ENCODE data around the gene SLC9A7. TPM values are rescaled to one million over a fixed set of nuclear protein-coding genes. Genes with fewer than 3 reads are reported as not detected.

The SLC9A7 gene
- total RNA-seq, 1 experiment from 2014 or later: 26.9 TPM

DNA sequence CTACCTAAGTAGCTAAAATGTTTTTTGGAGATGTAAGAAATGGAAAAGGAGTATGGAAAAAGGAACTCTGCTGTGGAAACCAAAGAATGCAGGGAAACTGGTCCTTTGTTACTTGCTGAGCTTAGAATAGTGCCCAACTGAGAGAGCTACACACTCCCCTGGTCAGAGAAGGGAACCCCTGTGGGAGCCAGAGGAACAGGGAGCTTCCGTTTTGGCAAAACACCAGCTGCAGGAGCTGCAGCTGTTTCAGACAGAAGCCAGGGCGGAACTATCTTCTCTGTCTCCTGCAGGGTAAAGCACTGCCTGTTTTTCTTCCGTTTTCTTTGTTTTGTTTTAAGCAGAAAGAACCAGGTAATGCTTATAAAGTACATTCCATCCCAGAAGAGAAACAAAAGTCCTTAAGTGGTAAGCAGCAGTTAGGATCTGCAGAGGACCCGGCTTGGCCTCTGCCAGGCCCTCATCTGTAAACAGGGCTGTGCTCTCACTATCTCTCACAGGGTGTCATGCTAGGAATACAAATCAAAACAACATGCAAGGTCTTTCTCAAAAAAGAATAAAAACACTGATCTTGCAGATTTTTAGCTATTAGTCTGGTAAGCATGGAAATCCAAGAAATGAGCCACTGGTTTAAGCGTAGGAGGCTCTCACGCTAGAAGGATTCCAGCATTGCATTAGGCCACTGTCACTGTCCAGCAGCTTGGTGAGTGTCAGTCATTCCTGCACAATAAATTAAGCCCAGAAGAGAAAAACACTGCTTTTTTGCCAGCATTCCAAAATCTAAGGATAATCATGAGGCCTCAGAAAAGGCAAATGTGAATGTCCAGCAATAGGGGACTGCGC is 109.3 kb downstream of the SLC9A7 start:
- no peak for DNase-seq (ENCODE audit: low spot score)

DNA sequence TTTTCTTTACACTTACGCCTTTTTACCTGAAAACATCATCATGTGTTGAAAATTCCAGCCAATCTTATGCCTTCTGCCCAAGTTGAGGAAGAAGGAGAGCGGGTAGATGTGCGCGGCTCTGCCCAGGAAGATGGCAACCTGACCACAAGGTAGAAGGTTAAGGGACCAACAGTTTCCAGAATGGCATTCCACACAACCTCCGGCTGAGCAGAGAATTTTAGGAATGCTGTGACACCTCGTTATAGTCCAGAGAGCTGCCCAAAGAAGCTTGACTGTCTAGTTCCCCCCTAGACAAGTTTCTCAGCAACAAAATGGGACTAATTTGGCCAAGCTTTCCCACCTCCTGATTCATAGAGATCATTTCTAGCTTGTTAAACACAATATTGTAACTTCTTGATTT is 110.3 kb downstream of the SLC9A7 start:
- DNase-seq (ENCODE audit: low spot score): no peak

DNA sequence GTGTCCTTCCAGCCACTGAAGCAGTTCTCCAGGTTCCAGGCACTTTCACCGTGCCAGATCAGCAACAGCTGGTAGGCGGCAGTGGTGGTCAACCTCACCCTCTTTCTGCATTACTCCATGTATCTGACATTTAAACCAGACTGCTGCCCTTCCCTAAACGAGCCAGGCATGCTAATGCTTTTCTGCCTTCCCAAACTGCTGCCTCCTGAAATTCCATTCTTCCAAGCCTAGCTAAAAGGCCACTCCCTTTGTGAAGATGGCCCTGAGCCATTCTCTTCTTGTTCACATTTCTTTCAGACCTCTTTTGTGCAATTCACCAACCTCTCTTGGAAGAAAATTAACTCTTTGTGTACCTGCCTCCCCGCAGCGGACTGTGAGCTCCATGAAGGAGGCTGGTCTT is 111.7 kb downstream of the SLC9A7 start:
- no peak for DNase-seq (ENCODE audit: low spot score)

DNA sequence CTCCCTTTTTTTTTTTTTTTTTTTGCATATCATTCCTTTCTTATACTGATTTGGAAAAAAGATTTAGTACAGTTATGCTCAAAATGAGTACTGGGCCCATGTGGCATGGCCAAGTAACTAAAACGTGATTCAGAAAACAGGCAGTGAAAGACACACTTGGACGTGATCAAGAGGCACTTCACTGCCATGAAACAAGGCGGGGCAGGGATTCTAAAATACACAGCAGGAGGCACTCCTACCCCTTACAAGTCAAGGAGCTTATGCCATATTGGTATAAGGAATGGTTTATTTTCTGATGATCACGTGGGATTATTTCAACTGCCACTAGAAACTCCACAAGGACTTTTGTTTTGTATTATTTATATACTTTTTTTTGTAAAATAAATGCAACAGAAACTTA is 113.3 kb downstream of the SLC9A7 start:
- DNase-seq (ENCODE audit: low spot score): no peak

DNA sequence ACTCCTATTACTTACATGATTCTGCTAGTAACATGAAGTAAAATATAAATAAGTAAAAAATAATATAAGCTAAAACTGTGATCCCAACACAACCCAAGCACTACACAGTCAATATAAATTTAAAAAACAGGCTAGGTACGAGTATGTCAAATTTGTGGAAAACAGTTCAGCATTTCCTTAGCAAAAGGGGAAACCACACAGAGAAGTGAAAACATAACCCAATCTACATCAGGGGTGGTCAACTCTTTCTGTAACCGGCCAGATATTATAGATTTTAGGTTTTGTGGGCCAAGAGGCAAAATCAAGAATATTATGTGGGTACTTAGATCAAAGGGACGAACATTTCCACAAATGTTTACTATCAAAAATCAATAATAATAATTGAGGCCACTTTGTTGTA is 115.3 kb downstream of the SLC9A7 start:
- no peak for DNase-seq (ENCODE audit: low spot score)

DNA sequence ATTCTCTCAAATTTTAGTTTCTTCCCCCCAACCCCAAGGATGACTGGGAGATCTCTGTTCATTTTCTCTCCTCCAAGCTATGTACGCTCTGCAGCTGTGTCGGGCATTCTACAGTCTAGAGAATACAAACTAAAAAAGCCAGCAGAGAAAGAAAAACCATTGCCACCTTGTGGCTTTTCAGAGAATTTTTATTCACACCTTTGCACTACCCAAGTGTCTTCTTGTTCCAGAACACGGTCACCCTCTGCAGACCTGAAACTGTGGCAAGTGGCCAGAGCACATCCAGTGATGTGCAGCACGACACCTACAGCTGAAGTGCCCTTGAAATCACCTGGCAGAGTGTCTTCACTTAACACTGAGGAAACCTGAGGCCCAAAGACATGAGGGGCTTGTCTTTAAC is 116.8 kb downstream of the SLC9A7 start:
- peak; percentile 60 for DNase-seq (ENCODE audit: low spot score)

DNA sequence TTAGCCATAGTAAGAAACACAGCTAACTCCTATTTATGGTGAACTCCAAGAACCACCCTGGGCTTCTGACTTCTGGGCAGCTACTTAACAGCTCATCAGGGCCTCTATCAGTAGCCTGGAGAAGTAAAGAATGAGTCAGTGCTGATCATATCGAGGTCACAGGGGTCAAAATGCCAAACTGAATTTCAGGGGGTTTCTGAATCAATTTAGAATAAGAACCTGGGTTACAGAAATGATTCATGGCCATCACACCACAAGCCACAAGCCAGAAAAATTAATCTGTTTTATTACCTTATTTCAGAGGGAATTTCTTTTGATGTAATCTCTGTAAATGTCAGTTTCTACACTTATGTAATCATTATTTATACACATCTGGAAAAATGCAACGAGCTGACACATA is 121.0 kb downstream of the SLC9A7 start:
- no peak for DNase-seq (ENCODE audit: low spot score)

DNA sequence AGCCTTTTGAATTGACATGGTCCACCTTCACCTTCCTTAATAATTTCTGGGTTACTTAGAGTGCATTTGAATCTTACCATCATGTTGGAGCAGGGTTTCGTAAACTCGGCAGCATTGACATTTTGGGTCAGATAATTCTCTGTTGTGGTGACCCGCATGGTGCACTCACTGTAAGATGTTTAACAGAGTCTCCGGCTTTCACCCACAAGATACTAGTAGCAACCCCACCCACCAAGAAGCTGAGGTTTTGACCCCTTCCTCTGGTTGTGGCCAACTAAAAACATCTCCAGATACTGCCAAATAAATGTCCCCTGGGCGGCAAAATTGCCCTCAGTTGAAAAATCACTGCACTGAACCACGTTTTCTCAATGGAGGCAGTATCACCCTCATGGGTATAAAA is 122.7 kb downstream of the SLC9A7 start:
- DNase-seq (ENCODE audit: low spot score): no peak

DNA sequence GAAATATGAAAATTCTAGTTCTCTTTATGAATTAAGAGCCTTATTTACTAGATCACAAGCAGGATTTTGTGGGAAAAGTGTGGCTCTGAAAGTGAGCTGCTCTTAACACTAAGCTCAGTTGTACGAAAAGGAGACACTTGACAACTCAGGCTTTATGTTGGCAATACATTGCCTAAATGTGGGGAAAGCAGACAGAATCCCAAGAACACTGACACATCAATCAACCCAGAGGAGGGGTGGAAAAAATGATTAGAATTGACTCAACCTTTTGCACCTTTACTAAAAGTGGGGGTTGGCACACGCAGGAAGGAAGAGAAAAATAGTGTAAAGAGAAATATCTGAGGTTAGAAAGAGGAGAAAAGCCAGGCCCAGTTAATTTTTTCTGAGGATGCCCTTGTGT is 123.7 kb downstream of the SLC9A7 start:
- DNase-seq (ENCODE audit: low spot score): no peak

DNA sequence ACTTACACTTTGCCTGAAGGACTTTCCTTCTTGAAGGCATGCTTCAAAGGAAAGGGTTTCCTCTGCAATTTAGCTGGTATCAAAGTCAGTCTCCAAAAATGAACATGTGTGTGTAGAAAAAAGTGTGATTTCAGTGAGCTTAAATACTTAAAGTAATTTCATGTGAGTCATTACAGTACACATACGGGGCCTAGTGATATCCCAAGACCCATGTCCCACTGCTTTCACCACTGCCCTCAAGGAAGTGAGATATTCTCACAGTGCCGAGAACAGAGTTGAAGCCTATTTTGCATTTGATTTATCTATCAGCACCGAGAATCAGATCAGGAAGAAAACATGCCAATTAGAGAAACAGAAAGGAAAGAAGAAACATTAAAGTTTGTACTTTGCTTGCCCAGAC is 124.3 kb downstream of the SLC9A7 start:
- DNase-seq (ENCODE audit: low spot score): no peak

DNA sequence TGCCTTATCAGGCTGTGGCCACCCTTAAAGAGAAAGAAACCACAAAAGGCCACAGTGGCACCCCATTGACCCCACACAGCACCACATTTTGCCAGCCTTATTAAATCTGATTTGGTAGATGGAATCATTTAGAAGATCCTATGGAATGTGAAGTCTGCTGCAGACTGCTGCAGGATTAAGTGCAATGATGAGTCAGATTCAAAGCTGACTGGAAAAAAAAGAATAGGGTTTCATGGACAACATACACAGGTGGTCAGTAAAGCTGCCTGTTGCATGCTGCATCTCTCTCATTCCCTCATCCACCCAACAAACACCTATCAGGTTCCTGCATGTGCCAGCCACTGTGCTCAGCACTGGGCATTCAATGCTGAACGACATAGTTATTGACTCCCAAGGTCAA is 128.8 kb downstream of the SLC9A7 start:
- no peak for DNase-seq (ENCODE audit: low spot score)

DNA sequence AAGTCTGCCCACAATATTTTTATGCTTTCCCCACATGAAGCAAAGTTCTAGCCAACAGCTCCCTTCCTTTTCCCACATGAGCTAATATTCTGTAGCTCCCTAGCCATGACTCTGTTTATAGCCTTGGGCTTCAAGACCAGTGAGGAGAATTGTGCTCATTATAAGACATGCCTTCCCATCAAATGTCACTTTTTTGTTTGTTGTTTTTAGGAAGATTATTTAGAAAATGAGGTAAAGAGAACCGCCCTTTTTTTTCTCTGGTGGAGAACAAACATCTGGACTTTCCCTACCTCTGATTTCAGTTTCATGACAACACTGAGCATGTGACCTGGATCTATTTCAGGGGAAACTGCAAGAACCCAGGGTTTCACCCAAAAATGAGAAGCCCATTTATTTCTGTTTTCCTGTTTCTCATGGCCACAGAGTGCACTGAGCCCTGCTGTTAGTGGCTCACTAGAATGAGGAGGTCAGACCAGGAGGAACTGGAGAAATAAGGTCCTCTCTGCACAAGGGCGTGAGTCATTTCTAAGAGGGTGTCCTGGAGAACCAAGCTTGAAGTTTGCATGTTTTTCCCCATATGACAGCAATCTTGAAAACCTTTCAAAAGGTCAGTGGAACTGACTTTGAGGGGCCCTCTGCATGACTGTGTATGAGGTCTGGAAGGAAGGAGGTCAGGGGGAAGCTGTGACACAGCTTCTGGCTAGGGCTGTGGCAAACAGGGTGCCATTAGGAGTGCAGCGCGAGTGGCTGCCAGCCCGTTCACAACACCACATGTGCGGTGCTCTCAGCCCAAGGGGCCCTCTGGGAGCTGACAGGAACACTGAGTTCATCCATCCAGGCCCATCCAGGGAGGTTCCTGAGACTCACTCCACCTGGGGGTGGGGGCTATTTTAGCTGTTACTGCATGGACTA is 130.2 kb downstream of the SLC9A7 start:
- DNase-seq (ENCODE audit: low spot score): no peak

DNA sequence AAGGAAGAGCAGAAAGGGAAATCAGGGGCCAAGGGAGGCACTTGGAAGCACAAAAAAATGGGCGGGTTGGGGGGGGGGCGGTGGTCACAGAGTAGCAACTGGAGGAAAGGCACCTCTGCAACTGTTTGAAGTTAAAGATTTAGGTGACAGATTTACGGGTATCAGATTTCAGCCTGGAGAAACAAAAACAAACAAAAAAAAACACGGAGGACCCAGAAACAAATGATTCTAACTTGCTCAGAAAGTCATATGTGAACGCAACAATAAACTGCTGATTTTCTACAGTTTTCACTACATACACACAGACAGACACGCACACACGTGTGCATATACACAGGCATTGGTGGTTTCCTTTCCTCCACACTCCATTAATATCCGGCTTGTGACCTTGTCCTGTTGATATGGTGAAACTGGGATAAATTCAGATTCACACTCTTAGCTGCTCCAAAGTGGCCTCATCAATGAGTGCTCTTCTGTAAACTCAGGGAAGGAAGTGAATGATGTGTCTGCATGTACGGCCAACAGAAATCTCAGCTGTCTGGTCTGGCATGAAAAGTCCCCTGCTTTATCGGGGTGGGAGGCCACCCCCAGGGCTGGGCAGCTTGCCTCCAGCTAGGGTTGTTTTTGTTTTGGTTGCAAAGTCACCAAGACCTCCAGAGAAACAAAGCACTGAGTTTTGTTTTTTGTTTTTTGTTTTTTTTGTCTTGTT is 131.1 kb downstream of the SLC9A7 start:
- DNase-seq (ENCODE audit: low spot score): no peak

DNA sequence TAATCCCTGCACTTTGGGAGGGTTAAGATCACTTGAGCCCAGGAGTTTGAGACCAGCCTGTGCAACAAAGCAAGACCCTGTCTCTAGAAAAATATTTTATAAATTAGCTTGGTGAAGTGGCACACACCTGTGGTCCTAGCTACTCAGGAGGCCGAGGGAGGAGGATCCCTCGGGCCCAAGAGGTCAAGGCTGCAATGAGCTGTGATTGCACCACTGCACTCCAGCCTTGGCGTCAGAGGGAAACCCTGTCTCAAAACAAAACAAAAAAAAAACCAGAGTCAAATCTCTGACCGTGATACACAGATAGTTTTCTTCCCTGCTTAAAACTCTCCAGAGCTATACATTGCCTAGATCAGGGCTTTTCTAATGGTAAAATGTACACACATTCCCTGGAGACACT is 131.9 kb downstream of the SLC9A7 start:
- no peak for DNase-seq (ENCODE audit: low spot score)

DNA sequence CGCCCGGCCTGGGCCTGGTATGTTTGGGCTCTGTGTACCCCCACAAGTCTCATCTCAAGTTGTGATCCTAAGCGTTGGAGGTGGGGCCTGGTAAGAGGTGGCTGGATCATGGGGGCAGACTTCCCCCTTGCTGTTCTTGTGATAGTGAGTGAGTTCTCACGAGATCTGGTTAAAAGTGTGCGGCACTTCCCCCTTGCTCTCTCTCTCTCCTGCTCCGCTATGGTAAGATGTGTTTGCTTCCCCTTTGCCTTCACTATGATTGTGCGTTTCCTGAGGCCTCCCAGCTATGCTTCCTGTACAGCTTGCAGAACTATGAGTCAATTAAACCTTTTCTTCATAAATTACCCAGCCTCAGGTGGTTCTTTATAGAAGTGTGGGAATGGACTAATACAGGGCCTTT is 132.4 kb downstream of the SLC9A7 start:
- DNase-seq (ENCODE audit: low spot score): no peak

DNA sequence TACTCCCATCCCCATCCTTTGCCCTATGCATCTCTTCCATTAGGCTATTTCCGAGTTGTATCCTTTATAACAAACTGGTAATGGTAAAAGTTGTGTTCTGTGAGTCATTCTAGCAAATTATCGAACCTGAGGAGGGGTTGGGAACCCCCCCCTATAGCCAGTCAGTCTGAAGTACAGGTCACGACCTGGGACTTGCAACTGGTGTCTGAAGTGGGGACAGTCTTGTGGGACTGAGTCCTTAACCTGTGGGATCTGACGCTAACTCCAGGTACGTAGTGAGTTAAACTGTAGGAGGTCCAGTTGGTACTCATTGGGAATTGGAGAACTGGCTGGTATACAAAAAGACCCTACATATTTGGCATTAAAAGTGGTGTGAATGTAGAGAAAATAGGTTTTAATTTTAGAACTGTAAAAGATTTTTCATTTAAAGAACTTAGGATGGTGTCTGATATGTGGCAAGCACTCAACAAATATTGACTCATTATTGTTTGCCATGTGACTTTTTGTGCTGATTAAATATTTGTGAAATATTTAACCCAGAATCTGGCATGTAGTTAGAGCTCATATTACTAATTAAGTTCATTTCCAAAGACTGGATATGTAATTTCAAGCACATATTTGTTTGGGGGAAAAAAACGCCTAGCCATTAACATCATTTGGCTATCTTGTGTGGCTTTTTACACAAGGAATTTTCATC is 134.7 kb downstream of the SLC9A7 start:
- DNase-seq (ENCODE audit: low spot score): no peak

DNA sequence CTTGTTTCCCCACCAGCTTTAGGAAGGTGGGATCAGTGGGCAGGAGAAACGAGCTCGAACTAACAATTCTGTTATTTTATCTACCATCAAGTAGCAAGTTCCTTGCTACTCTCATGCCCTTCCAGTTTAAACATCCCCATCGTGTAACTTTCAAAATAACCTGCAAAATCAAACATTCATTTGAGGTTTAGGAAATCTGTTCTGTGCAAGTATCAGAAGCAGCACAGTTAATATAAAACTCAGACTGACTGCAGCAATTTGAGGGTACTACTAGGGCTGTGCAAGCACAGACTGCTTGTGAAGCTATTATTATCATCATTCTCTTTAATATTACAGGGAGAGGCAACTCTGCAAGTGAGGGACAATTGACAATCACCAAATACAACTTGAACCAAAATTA is 137.3 kb downstream of the SLC9A7 start:
- no peak for DNase-seq (ENCODE audit: low spot score)

DNA sequence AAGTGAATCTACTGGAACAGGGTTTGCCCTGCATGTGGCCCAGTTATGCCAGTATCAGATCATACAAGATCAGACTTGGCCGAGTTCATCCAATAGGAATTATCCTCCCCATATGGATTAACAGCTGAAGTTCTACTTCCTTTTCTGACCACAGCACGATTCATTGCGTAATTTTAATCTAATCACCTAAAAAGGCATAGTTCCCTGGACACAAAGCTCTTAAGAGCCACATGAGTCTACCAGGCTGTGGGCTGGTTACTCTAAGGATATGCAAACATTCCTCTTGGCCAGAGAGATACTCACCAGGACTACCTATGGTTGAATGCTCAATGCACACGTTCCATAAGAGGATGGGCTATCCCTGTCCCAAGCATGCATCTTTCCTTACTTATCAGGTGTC is 138.4 kb downstream of the SLC9A7 start:
- no peak for DNase-seq (ENCODE audit: low spot score)

DNA sequence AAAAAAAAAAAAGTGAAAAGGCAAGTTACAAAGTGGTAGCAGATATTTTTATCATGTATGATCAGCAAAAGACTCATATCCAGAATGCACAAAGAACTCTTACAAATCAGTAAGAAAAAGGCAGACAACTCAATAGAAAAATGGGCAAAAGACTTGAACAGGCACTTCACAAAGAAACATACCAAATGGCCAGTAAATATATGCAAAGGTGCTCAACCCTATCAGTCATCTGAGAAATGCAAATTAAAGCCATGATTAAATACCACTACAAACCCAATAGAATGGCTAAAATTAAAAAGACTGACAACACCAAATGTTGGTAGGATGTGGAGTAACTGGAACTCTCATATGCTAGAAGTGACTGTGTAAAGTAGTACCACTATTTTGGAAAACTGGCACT is 140.0 kb downstream of the SLC9A7 start:
- DNase-seq (ENCODE audit: low spot score): no peak

DNA sequence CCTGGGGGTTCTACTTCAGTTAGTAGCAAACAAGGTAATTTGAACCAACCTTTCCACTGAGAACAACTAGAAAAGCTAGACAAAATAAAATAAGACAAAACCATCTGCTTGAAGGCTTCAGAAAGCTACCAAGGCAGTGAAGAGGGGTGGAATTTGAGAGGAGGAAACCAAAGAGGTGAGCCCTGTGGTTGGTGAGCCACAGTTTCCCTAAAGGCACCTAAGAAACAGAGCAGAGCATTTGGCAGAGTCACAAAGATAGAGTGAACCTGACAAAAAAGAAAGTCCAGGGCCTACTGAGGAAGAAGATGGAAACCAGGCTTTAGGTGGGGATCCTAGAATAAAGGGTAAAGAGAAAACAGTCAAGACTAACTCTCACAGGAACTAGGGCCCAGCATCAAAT is 141.0 kb downstream of the SLC9A7 start:
- DNase-seq (ENCODE audit: low spot score): no peak

DNA sequence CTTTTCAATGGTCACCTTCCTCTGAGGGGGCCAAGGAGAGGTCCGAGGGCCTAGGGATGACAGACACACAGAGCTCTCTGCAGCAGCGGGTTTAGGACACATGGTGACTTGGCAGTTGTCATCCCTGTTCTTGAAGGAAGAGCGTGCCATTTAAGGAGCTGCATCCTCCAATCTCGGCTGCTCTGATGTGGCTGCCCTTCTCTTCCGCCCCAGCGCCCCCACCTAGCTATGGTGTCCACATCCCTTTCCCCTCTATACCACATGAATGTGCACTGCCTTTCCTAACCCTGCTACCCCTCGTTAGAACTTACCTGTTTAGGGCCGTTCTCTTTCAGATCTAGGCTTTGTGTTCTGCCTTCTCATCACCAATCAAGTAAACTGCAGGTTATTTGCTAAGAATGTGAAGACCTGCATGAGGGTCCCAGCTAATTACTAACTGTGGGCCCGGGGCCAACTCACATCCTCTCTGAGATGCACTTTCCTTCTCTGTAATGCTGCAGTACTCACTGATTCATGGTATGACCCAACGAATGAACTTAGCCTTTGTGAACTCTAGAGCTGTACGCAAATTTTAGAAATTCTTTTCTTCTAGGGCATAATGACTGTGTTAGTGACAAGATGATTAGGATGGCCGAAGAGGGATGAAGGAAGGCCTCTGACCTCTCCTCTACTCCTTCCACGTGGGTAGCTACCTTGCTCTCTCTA is 147.1 kb downstream of the SLC9A7 start:
- DNase-seq (ENCODE audit: low spot score): no peak
